Stomach (tissue), 9 donors: Measurements from ENCODE around the gene C15orf62. TPM values are rescaled to one million over a fixed set of nuclear protein-coding genes. Genes with fewer than 3 reads are reported as not detected.

Source experiments
- DNase-seq, 2 donors: peaks; one replicate each; pipeline versions ENCODE4 v3.0.0 to v3.0.0-alpha.2; 2013 to 2019
- H3K27ac ChIP-seq, 5 donors: fragments of 200-600 bp in 4 of 5; sonication (generic) in 4 of 5; one replicate each; pipeline ENCODE4 v1.5.1; 2013 to 2019; ENCODE audit warnings: mild to moderate bottlenecking in 1 of 5, moderate library complexity in 1 of 5
- H3K27me3 ChIP-seq, 3 donors: fragments of 200-600 bp; sonication (generic); one replicate each; pipeline ENCODE4 v1.5.1; 2017 to 2019; ENCODE audit warnings: mixed run types in 1 of 3
- H3K36me3 ChIP-seq, 4 donors: fragments of 200-600 bp; sonication (generic); 1 replicate in 3 of 4; 2 replicates in 1 of 4; pipeline ENCODE4 v1.5.1; 2016 to 2019
- H3K4me1 ChIP-seq, 4 donors: fragments of 200-600 bp; sonication (generic); one replicate each; pipeline ENCODE4 v1.5.1; 2016 to 2019
- H3K4me3 ChIP-seq, 4 donors: fragments of 200-600 bp; sonication (generic) in 3 of 4; one replicate each; pipeline ENCODE4 v1.5.1; 2016 to 2019; ENCODE audit warnings: mild to moderate bottlenecking in 1 of 4
- H3K9me3 ChIP-seq, 4 donors: fragments of 200-600 bp; sonication (generic); one replicate each; pipeline ENCODE4 v1.5.1; 2016 to 2019
- EP300 ChIP-seq: sonication (generic); formaldehyde crosslinking; IDR thresholded peaks from one replicate; pipeline ENCODE4 v1.6.1; 2017; ENCODE audit warnings: antibody characterized with exemption
- POLR2A ChIP-seq, 4 donors: fragments of 450-650 bp; IDR thresholded peaks; one replicate each; pipeline ENCODE4 v1.6.1; 2016; ENCODE audit warnings: antibody characterized with exemption in 4 of 4, control low read depth in 2 of 4, mild to moderate bottlenecking in 1 of 4, moderate library complexity in 1 of 4
- POLR2AphosphoS5 ChIP-seq, 3 donors: sonication (generic); formaldehyde crosslinking; IDR thresholded peaks; one replicate each; pipeline ENCODE4 v1.6.1; 2016; ENCODE audit warnings: antibody characterized with exemption in 3 of 3
- WGBS, 5 donors: extraction: QIAGEN DNeasy Blood & Tissue Kit in 3 of 5; methylation state at CpG; one replicate each; pipeline versions ENCODE4 v1.1.5 to v1.1.7; 2013 to 2018; 5-methylcytosine and 5-hydroxymethylcytosine counted together
- intact Hi-C: fragments of 100-400 bp; cut with DNase I; formaldehyde crosslinking; loops from one replicate; pipeline ENCODE4 v1.15.1; 2023; ENCODE audit warnings: low total_unique reads
- polyA plus RNA-seq, 3 donors: library from polyadenylated mRNA; stranded (reverse); fragments of 200-250 nt; gene quantifications; one replicate each; pipeline ENCODE4 v1.2.3, GENCODE V29; 2013
- total RNA-seq, 5 donors: library from RNA; depleted of rRNA; stranded (reverse); fragments of >200 nt; gene quantifications; one replicate each; pipeline versions ENCODE4 v1.1.0 to v1.2.3, GENCODE V29; 2014 to 2016
- TF ChIP-seq, protein P1 (sequence below), 7 experiments: fragments of 450-650 bp in 4 of 7; fragments of 200-600 bp in 3 of 7; sonication (generic) in 3 of 7; IDR thresholded peaks; one replicate each; pipeline ENCODE4 v1.5.1; 2016 to 2019; ENCODE audit warnings: antibody characterized with exemption in 7 of 7, control low read depth in 2 of 7, mild to moderate bottlenecking in 1 of 7
- donor health status: healthy with polysubstance abuse.
- donor health status: Bipolar disorder and iron deficiency.
- donor health status: healthy.

The C15orf62 gene
- total and polyA plus RNA-seq, 8 donors: 0.25 to 39.3 (median 2.4) TPM; not detected in 4

DNA sequence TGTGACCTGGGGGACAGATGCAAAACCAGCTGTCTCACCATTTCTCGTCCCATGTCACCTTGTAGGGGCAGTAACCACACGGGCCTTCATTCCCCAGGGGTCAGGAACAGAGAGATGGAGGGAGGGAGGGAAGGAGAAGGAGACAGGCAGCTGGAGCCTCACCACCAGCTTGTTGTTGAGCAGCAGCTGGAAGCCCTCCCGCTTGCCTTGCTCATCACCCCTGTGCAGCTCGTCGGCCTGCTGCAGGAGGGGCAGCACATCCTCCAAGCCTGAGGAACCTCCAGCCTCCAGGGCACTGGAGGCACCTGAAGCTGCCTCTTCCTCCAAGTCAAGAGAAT is 25.0 kb upstream of the C15orf62 start:
- intact Hi-C loops: no loop called here
- H3K9me3 ChIP-seq: no peaks in the 10 kb centered on the region
- TF ChIP-seq EP300 (no peak), POLR2A (IDR thresholded peaks at IDR 0.05) (no peak), POLR2AphosphoS5 (IDR thresholded peaks at IDR 0.05) (no peak)
- TF ChIP-seq, protein P1, sequence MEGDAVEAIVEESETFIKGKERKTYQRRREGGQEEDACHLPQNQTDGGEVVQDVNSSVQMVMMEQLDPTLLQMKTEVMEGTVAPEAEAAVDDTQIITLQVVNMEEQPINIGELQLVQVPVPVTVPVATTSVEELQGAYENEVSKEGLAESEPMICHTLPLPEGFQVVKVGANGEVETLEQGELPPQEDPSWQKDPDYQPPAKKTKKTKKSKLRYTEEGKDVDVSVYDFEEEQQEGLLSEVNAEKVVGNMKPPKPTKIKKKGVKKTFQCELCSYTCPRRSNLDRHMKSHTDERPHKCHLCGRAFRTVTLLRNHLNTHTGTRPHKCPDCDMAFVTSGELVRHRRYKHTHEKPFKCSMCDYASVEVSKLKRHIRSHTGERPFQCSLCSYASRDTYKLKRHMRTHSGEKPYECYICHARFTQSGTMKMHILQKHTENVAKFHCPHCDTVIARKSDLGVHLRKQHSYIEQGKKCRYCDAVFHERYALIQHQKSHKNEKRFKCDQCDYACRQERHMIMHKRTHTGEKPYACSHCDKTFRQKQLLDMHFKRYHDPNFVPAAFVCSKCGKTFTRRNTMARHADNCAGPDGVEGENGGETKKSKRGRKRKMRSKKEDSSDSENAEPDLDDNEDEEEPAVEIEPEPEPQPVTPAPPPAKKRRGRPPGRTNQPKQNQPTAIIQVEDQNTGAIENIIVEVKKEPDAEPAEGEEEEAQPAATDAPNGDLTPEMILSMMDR (IDR thresholded peaks at IDR 0.05): no peak
- no peak overlapping the region for H3K27ac ChIP-seq
- no peak for DNase-seq
- H3K4me1 ChIP-seq: peaks cover 0 to 7% (median 0%) of the 10 kb centered on the region in 4 donors
- no peak overlapping the region for H3K4me3 ChIP-seq
- no peaks in the 10 kb centered on the region for H3K27me3 ChIP-seq
- peaks cover 53 to 94% (median 93%) of the 10 kb centered on the region in 4 donors for H3K36me3 ChIP-seq
- WGBS, 5 donors: 77 to 82% (median 79%) methylated on average over 5 of the region's 5 CpGs

DNA sequence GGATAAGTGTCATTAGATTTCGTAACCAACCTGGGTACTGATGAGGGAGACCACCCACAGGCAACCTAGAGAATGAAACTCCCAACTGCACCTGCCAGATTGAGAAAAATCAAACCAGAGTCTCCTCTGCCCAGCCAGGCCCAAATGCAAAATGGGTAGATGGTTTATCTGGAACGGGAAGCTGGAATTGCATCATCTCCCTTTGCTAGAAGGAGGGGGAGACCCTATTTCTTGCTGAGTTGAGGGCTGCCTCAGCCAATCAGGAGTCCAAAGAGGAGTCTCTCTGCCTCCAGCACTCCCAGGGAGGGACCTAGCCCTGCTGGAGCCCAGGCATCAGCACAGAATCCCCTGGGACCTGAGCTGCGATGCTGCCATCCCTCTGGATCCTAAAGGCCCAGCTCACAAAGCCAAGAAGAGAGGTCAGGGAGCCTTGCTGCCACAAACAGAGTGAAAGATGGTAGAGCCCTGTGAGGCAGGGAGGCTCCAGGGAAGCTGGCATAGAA is 22.8 kb upstream of the C15orf62 start:
- 71 to 83% (median 77%) methylated on average over 3 of the region's 3 CpGs for WGBS, 5 donors
- Histone ChIP-seq H3K9me3 (no peaks in the 10 kb centered on the region), H3K4me1 (peaks cover 0 to 17% (median under 1%) of the 10 kb centered on the region in 4 donors), H3K4me3 (no peak overlapping the region), H3K27me3 (no peaks in the 10 kb centered on the region), H3K27ac (no peak overlapping the region), H3K36me3 (peaks cover 52 to 94% (median 93%) of the 10 kb centered on the region in 4 donors)
- intact Hi-C loops: no loop called here
- TF ChIP-seq POLR2AphosphoS5 (IDR thresholded peaks at IDR 0.05) (no peak), EP300 (no peak), POLR2A (IDR thresholded peaks at IDR 0.05) (no peak)
- TF ChIP-seq, protein P1 (IDR thresholded peaks at IDR 0.05): no peak
- no peak for DNase-seq

DNA sequence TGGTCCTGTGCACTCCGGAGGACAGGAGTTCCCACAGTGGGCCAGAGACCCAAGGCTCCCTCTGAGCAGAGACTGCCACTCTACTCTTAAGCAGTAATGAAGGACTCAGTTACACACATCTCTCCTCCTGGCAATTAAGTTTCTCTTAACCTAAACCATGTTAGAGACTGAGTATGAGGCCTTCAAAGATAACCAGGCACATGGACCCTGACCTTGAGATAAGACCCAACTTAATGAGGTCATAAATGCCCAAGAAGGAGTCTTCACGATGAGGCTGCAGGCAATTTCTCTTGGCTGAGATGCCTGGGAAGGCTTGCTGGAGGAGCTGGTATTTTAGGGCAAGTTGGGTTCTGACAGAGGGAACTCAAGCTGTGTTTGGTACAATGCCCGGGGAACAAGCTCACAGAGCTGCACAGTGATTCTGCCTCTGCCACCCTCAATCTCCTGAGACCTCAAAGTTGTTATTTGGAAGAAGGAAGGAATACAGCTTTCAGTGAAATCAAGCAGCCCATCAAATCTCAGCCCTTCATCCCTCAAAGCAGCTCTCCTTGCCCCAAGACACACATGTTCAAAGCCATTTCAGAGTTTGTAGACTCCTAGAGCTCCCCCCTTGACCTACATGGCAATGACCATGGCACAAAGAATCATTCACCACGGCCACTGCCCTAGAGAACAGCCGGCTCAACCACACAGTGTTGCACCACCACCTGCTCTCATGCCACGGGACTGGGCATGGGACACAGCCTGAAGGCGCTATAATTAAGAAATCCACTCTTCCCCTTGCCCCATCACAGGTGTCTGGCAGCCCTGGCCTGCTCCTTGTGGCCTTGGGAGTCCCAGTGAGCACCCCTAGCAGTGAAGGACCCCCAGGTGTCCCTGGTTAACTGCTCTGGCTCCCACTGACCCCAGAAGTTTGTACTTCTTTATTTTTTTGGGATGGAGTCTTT is 21.8 kb upstream of the C15orf62 start:
- no peaks in the 10 kb centered on the region for H3K9me3 ChIP-seq
- peaks cover 5 to 26% (median 8%) of the 10 kb centered on the region in 4 donors for H3K4me1 ChIP-seq
- peaks cover 45 to 93% (median 87%) of the 10 kb centered on the region in 4 donors for H3K36me3 ChIP-seq
- H3K27me3 ChIP-seq: no peaks in the 10 kb centered on the region
- no peak for TF ChIP-seq EP300
- no peak for DNase-seq
- intact Hi-C loops: no loop called here
- no peak overlapping the region for H3K4me3 ChIP-seq
- 71 to 80% (median 76%) methylated on average over 6 to 7 of the region's 7 CpGs for WGBS, 5 donors
- no peak overlapping the region for H3K27ac ChIP-seq

DNA sequence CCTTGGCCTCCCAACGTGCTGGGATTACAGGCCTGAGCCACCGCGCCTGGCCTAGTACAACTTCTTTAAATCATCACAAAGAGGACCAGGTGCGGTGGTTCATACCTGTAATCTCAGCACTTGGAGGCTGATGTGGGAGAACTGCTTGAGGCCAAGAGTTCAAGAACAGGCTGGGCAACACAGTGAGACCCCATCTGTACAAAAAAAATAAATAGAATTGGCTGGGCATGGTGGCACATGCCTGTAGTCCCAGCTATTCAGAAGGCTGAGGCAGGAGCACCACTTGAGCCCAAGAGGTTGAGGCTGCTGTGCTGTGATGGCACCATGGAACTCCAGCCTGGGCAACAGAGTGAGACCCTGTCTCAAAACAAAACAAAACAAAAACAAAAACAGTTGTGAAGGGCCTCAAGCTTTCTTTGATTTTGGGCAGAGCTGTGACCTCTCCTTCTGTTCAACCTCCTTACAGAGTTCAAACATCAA is 20.6 kb upstream of the C15orf62 start:
- DNase-seq: no peak
- H3K27me3 ChIP-seq: no peaks in the 10 kb centered on the region
- H3K9me3 ChIP-seq: no peaks in the 10 kb centered on the region
- no peak overlapping the region for H3K27ac ChIP-seq
- intact Hi-C loops: no loop called here
- TF ChIP-seq POLR2AphosphoS5 (IDR thresholded peaks at IDR 0.05) (no peak), POLR2A (IDR thresholded peaks at IDR 0.05) (no peak), EP300 (no peak)
- TF ChIP-seq, protein P1 (IDR thresholded peaks at IDR 0.05): no peak
- peaks cover 33 to 83% (median 74%) of the 10 kb centered on the region in 4 donors for H3K36me3 ChIP-seq
- H3K4me1 ChIP-seq: peaks cover 15 to 39% (median 19%) of the 10 kb centered on the region in 4 donors
- no peak overlapping the region for H3K4me3 ChIP-seq
- 94 to 100% (median 96%) methylated on average over 4 of the region's 4 CpGs for WGBS, 5 donors
